Thymus (tissue), 11 donors: Measurements from ENCODE around the gene PCK2. TPM values are rescaled to one million over a fixed set of nuclear protein-coding genes. Genes with fewer than 3 reads are reported as not detected.
A peak's percentile ranks its signal among the peaks of the same experiment; 100 is the strongest.

Experiments used
- DNase-seq, 9 donors: peaks; one replicate each; pipeline ENCODE4 v3.0.0-alpha.2; 2013; ENCODE audit warnings: low spot score in 9 of 9, low read depth in 6 of 9, missing footprints in 1 of 9
- H3K27ac ChIP-seq, 2 donors: one replicate each; pipeline ENCODE4 v1.5.1; 2013; ENCODE audit warnings: control low read depth in 1 of 2, low read depth in 1 of 2, low read length in 1 of 2, mild to moderate bottlenecking in 1 of 2, moderate library complexity in 1 of 2
- H3K27me3 ChIP-seq, 2 donors: one replicate each; pipeline ENCODE4 v1.5.1; 2013; ENCODE audit warnings: low read length in 1 of 2; ENCODE audit not compliant: control insufficient read depth in 2 of 2, insufficient read depth in 1 of 2
- H3K36me3 ChIP-seq, 2 donors: one replicate each; pipeline ENCODE4 v1.5.1; 2013; ENCODE audit warnings: low read length in 1 of 2, mild to moderate bottlenecking in 1 of 2, moderate library complexity in 1 of 2; ENCODE audit not compliant: control insufficient read depth in 2 of 2, insufficient read depth in 2 of 2
- H3K4me1 ChIP-seq, 2 donors: one replicate each; pipeline ENCODE4 v1.5.1; 2013; ENCODE audit warnings: low read length in 2 of 2; ENCODE audit not compliant: control insufficient read depth in 2 of 2, insufficient read depth in 2 of 2
- H3K4me3 ChIP-seq, 2 donors: one replicate each; pipeline ENCODE4 v1.5.1; 2013; ENCODE audit warnings: low read length in 2 of 2, control low read depth in 1 of 2, mild to moderate bottlenecking in 1 of 2
- H3K9me3 ChIP-seq, 2 donors: one replicate each; pipeline ENCODE4 v1.5.1; 2013; ENCODE audit warnings: low read length in 1 of 2, mild to moderate bottlenecking in 1 of 2; ENCODE audit not compliant: control insufficient read depth in 2 of 2, insufficient read depth in 1 of 2
- WGBS: extraction: QIAGEN DNeasy Blood & Tissue Kit; methylation state at CpG from one replicate; pipeline ENCODE4 v1.1.7; 2013; 5-methylcytosine and 5-hydroxymethylcytosine counted together
- polyA plus RNA-seq: library from polyadenylated mRNA; stranded (reverse); fragments of 200-250 nt; gene quantifications from one replicate; pipeline ENCODE4 v1.2.3, GENCODE V29; 2013
- total RNA-seq: library from RNA; stranded (reverse); fragments of 120-200 nt; gene quantifications from one replicate; pipeline ENCODE4 v1.2.4, GENCODE V29; 2013
- donor health status: healthy.

Gene PCK2
- total and polyA plus RNA-seq, 2 donors, result 6.7 to 11.6 TPM

GRCh38 chr14:24136684-24137528 is 42.8 kb downstream of the PCK2 start:
- H3K4me1 ChIP-seq, result peaks cover 30 to 56% of the 10 kb centered on the region in 2 donors
- DNase-seq, result no peak
- H3K27me3 ChIP-seq, result no peaks in the 10 kb centered on the region
- H3K9me3 ChIP-seq, result peaks cover 0 to 12% of the 10 kb centered on the region in 2 donors
- H3K27ac ChIP-seq, result peak overlapping the region; percentile 50 to 89
- 50% methylated on average over 13 of the region's 13 CpGs for WGBS
- H3K36me3 ChIP-seq, result peaks cover 19 to 28% of the 10 kb centered on the region in 2 donors
- peak overlapping the region; percentile 78 to 79 for H3K4me3 ChIP-seq

GRCh38 chr14:24137529-24138395 is 43.7 kb downstream of the PCK2 start:
- H3K4me3 ChIP-seq, result no peak overlapping the region
- peaks cover 26 to 52% of the 10 kb centered on the region in 2 donors for H3K4me1 ChIP-seq
- no peak for DNase-seq
- H3K9me3 ChIP-seq, result peaks cover 0 to 12% of the 10 kb centered on the region in 2 donors
- 99% methylated on average over 8 of the region's 8 CpGs for WGBS
- H3K27me3 ChIP-seq, result no peaks in the 10 kb centered on the region
- peak overlapping the region in 1 of 2 donors; percentile 50 for H3K27ac ChIP-seq
- H3K36me3 ChIP-seq, result peaks cover 19 to 31% of the 10 kb centered on the region in 2 donors

- H3K4me1 ChIP-seq, result peaks cover 26 to 48% of the 10 kb centered on the region in 2 donors
- no peaks in the 10 kb centered on the region for H3K27me3 ChIP-seq
- H3K9me3 ChIP-seq, result peaks cover 0 to 12% of the 10 kb centered on the region in 2 donors
- H3K36me3 ChIP-seq, result peaks cover 24 to 39% of the 10 kb centered on the region in 2 donors
- no peak for DNase-seq
- no peak overlapping the region for H3K4me3 ChIP-seq
- no peak overlapping the region for H3K27ac ChIP-seq
- 98% methylated on average over 13 of the region's 13 CpGs for WGBS
These were observed 44.5 kb downstream of the PCK2 start for GRCh38 chr14:24138396-24139271.

GRCh38 chr14:24139272-24139934 is 45.3 kb downstream of the PCK2 start:
- Histone ChIP-seq H3K36me3 (peaks cover 31 to 46% of the 10 kb centered on the region in 2 donors), H3K4me3 (no peak overlapping the region), H3K9me3 (peaks cover 0 to 12% of the 10 kb centered on the region in 2 donors), H3K4me1 (peaks cover 26 to 52% of the 10 kb centered on the region in 2 donors), H3K27me3 (no peaks in the 10 kb centered on the region), H3K27ac (no peak overlapping the region)
- WGBS, result 97% methylated on average over 9 of the region's 9 CpGs
- no peak for DNase-seq

GRCh38 chr14:24141097-24141880 is 47.2 kb downstream of the PCK2 start, which contains the start of gene EMC9:
TSS of gene EMC9 (minus strand) at chr14:24141591. CDS start at chr14:24141304, 287 bp downstream.
- peak; percentile 97 to 100 (median 99) for DNase-seq
- Histone ChIP-seq H3K9me3 (peaks cover 0 to 12% of the 10 kb centered on the region in 2 donors), H3K4me3 (peak within 1 kb of the TSS; percentile 86 to 98), H3K27ac (peak within 1 kb of the TSS; percentile 96 to 98), H3K36me3 (peaks cover 31 to 55% of the 10 kb centered on the region in 2 donors), H3K27me3 (no peaks in the 10 kb centered on the region), H3K4me1 (peaks cover 32 to 62% of the 10 kb centered on the region in 2 donors)
- under 1% methylated on average over 65 of the region's 65 CpGs for WGBS

GRCh38 chr14:24143511-24143910 is 49.4 kb downstream of the PCK2 start:
- WGBS, result 97% methylated on average over 2 of the region's 2 CpGs
- H3K36me3 ChIP-seq, result peaks cover 21 to 42% of the 10 kb centered on the region in 2 donors
- H3K27ac ChIP-seq, result no peak overlapping the region
- H3K27me3 ChIP-seq, result no peaks in the 10 kb centered on the region
- peaks cover 0 to 12% of the 10 kb centered on the region in 2 donors for H3K9me3 ChIP-seq
- H3K4me3 ChIP-seq, result no peak overlapping the region
- H3K4me1 ChIP-seq, result peaks cover 31 to 52% of the 10 kb centered on the region in 2 donors
- no peak for DNase-seq

GRCh38 chr14:24144451-24144850 is 50.3 kb downstream of the PCK2 start:
- H3K36me3 ChIP-seq, result peaks cover 15 to 41% of the 10 kb centered on the region in 2 donors
- no peak overlapping the region for H3K27ac ChIP-seq
- no peak overlapping the region for H3K4me3 ChIP-seq
- peaks cover 27 to 49% of the 10 kb centered on the region in 2 donors for H3K4me1 ChIP-seq
- peaks cover 0 to 12% of the 10 kb centered on the region in 2 donors for H3K9me3 ChIP-seq
- H3K27me3 ChIP-seq, result no peaks in the 10 kb centered on the region
- WGBS, result 99% methylated on average over 1 of the region's 1 CpG
- DNase-seq, result no peak
